SK-N-SH (cell line): ENCODE results near the gene FRMD4B. TPM values are rescaled to one million over a fixed set of nuclear protein-coding genes. Genes with fewer than 3 reads are reported as not detected.

ENCODE experiments used
- CTCF ChIA-PET: fragments of 300-600, 350-600 bp; formaldehyde crosslinking; extraction: SDS; loops from one replicate; lab custom pipeline; 2021; lab: Yijun Ruan, JAX
- POLR2A ChIA-PET: fragments of 350-600 bp; sonication (Branson Sonifier 250); formaldehyde crosslinking; extraction: SDS; loops from one replicate; lab custom pipeline; 2020; ENCODE audit warnings: antibody characterized with exemption, inconsistent platforms; lab: Yijun Ruan, JAX
- DNase-seq: peaks from one replicate; pipeline ENCODE4 v3.0.0; 2012
- H2AFZ ChIP-seq: fragments of 200-600 bp; sonication (generic); 2 replicates; pipeline ENCODE4 v1.8.1; 2016; ENCODE audit warnings: antibody characterized with exemption, mild to moderate bottlenecking, low read depth
- H3F3A ChIP-seq: fragments of 200-600 bp; sonication (generic); replicated peaks from 2 replicates; pipeline ENCODE3; 2016; ENCODE audit warnings: antibody characterized with exemption, mild to moderate bottlenecking; ENCODE audit not compliant: insufficient read depth
- H3K27ac ChIP-seq, 2 experiments: fragments of 200-500 bp in 1 of 2; fragments of 200-600 bp in 1 of 2; sonication (Bioruptor generic) in 1 of 2; sonication (generic), shearing (Covaris generic) in 1 of 2; 2 replicates each; pipeline versions ENCODE4 v1.5.1 to v1.6.1; 2014 to 2016; ENCODE audit warnings: low read depth in 2 of 2, inconsistent platforms in 1 of 2, low read length in 1 of 2, mild to moderate bottlenecking in 1 of 2, mixed read lengths in 1 of 2
- H3K27me3 ChIP-seq: fragments of 200-600 bp; sonication (generic), shearing (Covaris generic); 2 replicates; pipeline ENCODE4 v1.6.1; 2016; ENCODE audit warnings: mixed run types; ENCODE audit not compliant: insufficient read depth
- H3K36me3 ChIP-seq, 2 experiments: fragments of 200-500 bp in 1 of 2; fragments of 200-600 bp in 1 of 2; sonication (Bioruptor generic) in 1 of 2; sonication (generic) in 1 of 2; replicated peaks in 1 of 2; 2 replicates each; pipeline versions ENCODE3 to v1.5.1; 2014 to 2016; ENCODE audit warnings: low read length in 1 of 2, mild to moderate bottlenecking in 1 of 2; ENCODE audit not compliant: insufficient read depth in 2 of 2, control insufficient read depth in 1 of 2
- H3K4me1 ChIP-seq, 2 experiments: fragments of 200-500 bp in 1 of 2; fragments of 200-600 bp in 1 of 2; sonication (Bioruptor generic) in 1 of 2; sonication (generic), shearing (Covaris generic) in 1 of 2; 2 replicates each; pipeline versions ENCODE4 v1.5.1 to v1.6.1; 2014 to 2016; ENCODE audit warnings: low read depth in 1 of 2, low read length in 1 of 2, mixed run types in 1 of 2; ENCODE audit not compliant: insufficient read depth in 2 of 2, control insufficient read depth in 1 of 2
- H3K4me2 ChIP-seq: fragments of 200-600 bp; sonication (generic), shearing (Covaris generic); 2 replicates; pipeline ENCODE4 v1.6.1; 2017; ENCODE audit warnings: mixed run types
- H3K4me3 ChIP-seq, 2 experiments: fragments of 200-500 bp in 1 of 2; fragments of 200-600 bp in 1 of 2; sonication (Bioruptor generic) in 1 of 2; sonication (generic), shearing (Covaris generic) in 1 of 2; 2 replicates each; pipeline versions ENCODE4 v1.5.1 to v1.8.1; 2014 to 2016; ENCODE audit warnings: low read depth in 2 of 2, inconsistent platforms in 1 of 2, low read length in 1 of 2, mild to moderate bottlenecking in 1 of 2, mixed read lengths in 1 of 2, moderate library complexity in 1 of 2
- H3K79me2 ChIP-seq: fragments of 200-600 bp; sonication (generic); 2 replicates; pipeline ENCODE4 v1.8.1; 2017; ENCODE audit warnings: mild to moderate bottlenecking; ENCODE audit not compliant: insufficient read depth
- H3K9ac ChIP-seq: fragments of 200-600 bp; sonication (generic); 2 replicates; pipeline ENCODE4 v1.6.1; 2017; ENCODE audit warnings: mixed run types
- H3K9me2 ChIP-seq: fragments of 200-600 bp; sonication (generic); 2 replicates; pipeline ENCODE4 v1.6.1; 2017; ENCODE audit warnings: mixed run types
- H3K9me3 ChIP-seq: fragments of 200-600 bp; sonication (generic); 2 replicates; pipeline ENCODE4 v1.6.1; 2017; ENCODE audit warnings: mixed run types, mild to moderate bottlenecking, moderate library complexity
- H4K20me1 ChIP-seq: fragments of 200-600 bp; sonication (generic); 2 replicates; pipeline ENCODE4 v1.6.1; 2017; ENCODE audit warnings: mild to moderate bottlenecking, mixed run types; ENCODE audit not compliant: insufficient read depth
- CHD2 ChIP-seq: fragments of 150-350 bp; IDR thresholded peaks from 2 replicates; pipeline ENCODE4 v1.6.1; 2018; ENCODE audit warnings: low read length; ENCODE audit not compliant: partially characterized antibody
- CTCF ChIP-seq: fragments of 200-600 bp; sonication (generic); IDR thresholded peaks from 2 replicates; pipeline ENCODE4 v1.6.1; 2017; ENCODE audit warnings: antibody characterized with exemption, mild to moderate bottlenecking, moderate library complexity
- ELF1 ChIP-seq: IDR thresholded peaks from 2 replicates; pipeline ENCODE4 v1.4.0; 2012
- EP300 ChIP-seq, 2 experiments: IDR thresholded peaks; 2 replicates each; pipeline versions ENCODE4 v1.4.0 to v1.6.1; 2012; ENCODE audit warnings: borderline replicate concordance in 1 of 2, low read depth in 1 of 2, low read length in 1 of 2
- EZH2phosphoT487 ChIP-seq: fragments of 200-600 bp; sonication (generic); IDR thresholded peaks from 2 replicates; pipeline ENCODE4 v1.6.1; 2017; ENCODE audit warnings: low read depth, mixed run types, mild to moderate bottlenecking, antibody characterized with exemption, moderate library complexity, borderline replicate concordance
- FOSL2 ChIP-seq: IDR thresholded peaks from 2 replicates; pipeline ENCODE4 v1.4.0; 2012; ENCODE audit warnings: low read depth, mild to moderate bottlenecking, moderate library complexity, borderline replicate concordance
- FOXJ3 ChIP-seq: sonication (generic); formaldehyde crosslinking; IDR thresholded peaks from 2 replicates; pipeline ENCODE4 v1.5.1; 2020; ENCODE audit warnings: mild to moderate bottlenecking, missing genetic modification reagents
- GABPA ChIP-seq: IDR thresholded peaks from 2 replicates; pipeline ENCODE4 v1.4.0; 2012; ENCODE audit warnings: low read depth, mild to moderate bottlenecking
- MAX ChIP-seq: IDR thresholded peaks from 2 replicates; pipeline ENCODE4 v1.4.0; 2012; ENCODE audit warnings: low read depth
- MEF2A ChIP-seq: IDR thresholded peaks from 2 replicates; pipeline ENCODE4 v1.4.0; 2012; ENCODE audit warnings: low read depth, borderline replicate concordance
- NRF1 ChIP-seq: IDR thresholded peaks from 2 replicates; pipeline ENCODE4 v1.6.1; 2012; ENCODE audit warnings: low read depth, mild to moderate bottlenecking, low read length
- PBX3 ChIP-seq: IDR thresholded peaks from 2 replicates; pipeline ENCODE4; 2012
- RCOR1 ChIP-seq: fragments of 150-350 bp; IDR thresholded peaks from 2 replicates; pipeline ENCODE4 v1.6.1; 2017; ENCODE audit warnings: antibody characterized with exemption, low read length
- REST ChIP-seq: IDR thresholded peaks from 2 replicates; pipeline ENCODE4 v1.6.1; 2012; ENCODE audit warnings: mild to moderate bottlenecking, low read depth, low read length, moderate library complexity
- SIN3A ChIP-seq: IDR thresholded peaks from 2 replicates; pipeline ENCODE4 v1.6.1; 2012; ENCODE audit warnings: low read depth, mild to moderate bottlenecking, low read length, moderate library complexity, borderline replicate concordance
- ZBTB33 ChIP-seq: IDR thresholded peaks from 2 replicates; pipeline ENCODE4 v1.4.0; 2012; ENCODE audit warnings: low read depth, borderline replicate concordance
- WGBS: methylation state at CpG from one replicate; pipeline ENCODE4 v1.1.6; 2017; ENCODE audit warnings: low lambda C conversion rate; 5-methylcytosine and 5-hydroxymethylcytosine counted together
- polyA plus RNA-seq, 3 experiments: library from polyadenylated mRNA; depleted of rRNA; stranded (reverse); fragments of >200 nt; gene quantifications; 2 replicates each; pipeline ENCODE4 v1.2.3, GENCODE V29; 2012

FRMD4B gene
- polyA plus RNA-seq, 1 of the 3 experiments (the other 2 are of a cell fraction), result 0.53 TPM

GRCh38 chr3:69417541-69418078, 31.7 kb upstream of the FRMD4B start:
- H3K9me3 ChIP-seq, result no peaks in the 10 kb centered on the region
- 74% methylated on average over 5 of the region's 5 CpGs for WGBS
- CTCF ChIA-PET, result no interaction called here
- H3K9me2 ChIP-seq, result no peaks in the 10 kb centered on the region
- no peaks in the 10 kb centered on the region for H3K27me3 ChIP-seq
- no peak overlapping the region for H3K9ac ChIP-seq
- peaks cover 12 to 22% of the 10 kb centered on the region in 2 experiments; a peak in 3 of 4 replicates for H3K4me1 ChIP-seq
- H3K27ac ChIP-seq, result peak overlapping the region in 1 of 2 experiments; percentile 8; a peak in 2 of 4 replicates
- H3K36me3 ChIP-seq, result no peaks in the 10 kb centered on the region
- H3K79me2 ChIP-seq, result no peaks in the 10 kb centered on the region
- DNase-seq, result no peak
- H4K20me1 ChIP-seq, result no peaks in the 10 kb centered on the region
- H3K4me3 ChIP-seq, result no peak overlapping the region
- no peak overlapping the region for H2AFZ ChIP-seq
- TF ChIP-seq EP300 (IDR thresholded peaks at IDR 0.05; ENCODE audit: borderline replicate concordance in 1 of 2, low read depth in 1 of 2, low read length in 1 of 2) (no peak), CHD2 (no peak), SIN3A (no peak), ZBTB33 (no peak), MAX (no peak), FOXJ3 (CRISPR knock-in tag) (no peak), PBX3 (no peak), NRF1 (no peak), RCOR1 (no peak), GABPA (no peak), FOSL2 (no peak)
- H3K4me2 ChIP-seq, result no peak overlapping the region
- H3F3A ChIP-seq, result peaks cover 22% of the 10 kb centered on the region
- POLR2A ChIA-PET, result no interaction called here

GRCh38 chr3:69413551-69414207, 27.8 kb upstream of the FRMD4B start:
- Histone ChIP-seq H3K27ac (no peak overlapping the region), H2AFZ (no peak overlapping the region), H3K9ac (no peak overlapping the region), H3K9me2 (no peaks in the 10 kb centered on the region), H3K4me2 (no peak overlapping the region), H3K79me2 (no peaks in the 10 kb centered on the region), H4K20me1 (no peaks in the 10 kb centered on the region), H3K4me1 (peaks cover 0 to 8% of the 10 kb centered on the region in 2 experiments; a peak in 2 of 4 replicates), H3K9me3 (no peaks in the 10 kb centered on the region), H3K36me3 (no peaks in the 10 kb centered on the region), H3K27me3 (no peaks in the 10 kb centered on the region), H3F3A (peaks cover 17% of the 10 kb centered on the region), H3K4me3 (no peak overlapping the region)
- ChIA-PET POLR2A (no interaction called here), CTCF (interaction anchor here (0.9 to 8.0 kb wide), 2 partner anchors 14 to 106 kb away, joined by 3 to 76 read pairs; no protein-coding TSS in a partner anchor)
- 92% methylated on average over 9 of the region's 9 CpGs for WGBS
- DNase-seq, result no peak
- no peak for TF ChIP-seq MEF2A
- TF ChIP-seq REST, result no peak
- no peak for TF ChIP-seq ELF1
- no peak for TF ChIP-seq CTCF
- TF ChIP-seq PBX3, result no peak
- TF ChIP-seq EZH2phosphoT487, result no peak
